ENCODE data around the gene SCN10A. TPM values are rescaled to one million over a fixed set of nuclear protein-coding genes. Genes with fewer than 3 reads are reported as not detected.
A peak's percentile ranks its signal among the peaks of the same experiment; 100 is the strongest.

The SCN10A gene
- total and polyA plus RNA-seq, 2 experiments from 2014 or later, result not detected

DNA sequence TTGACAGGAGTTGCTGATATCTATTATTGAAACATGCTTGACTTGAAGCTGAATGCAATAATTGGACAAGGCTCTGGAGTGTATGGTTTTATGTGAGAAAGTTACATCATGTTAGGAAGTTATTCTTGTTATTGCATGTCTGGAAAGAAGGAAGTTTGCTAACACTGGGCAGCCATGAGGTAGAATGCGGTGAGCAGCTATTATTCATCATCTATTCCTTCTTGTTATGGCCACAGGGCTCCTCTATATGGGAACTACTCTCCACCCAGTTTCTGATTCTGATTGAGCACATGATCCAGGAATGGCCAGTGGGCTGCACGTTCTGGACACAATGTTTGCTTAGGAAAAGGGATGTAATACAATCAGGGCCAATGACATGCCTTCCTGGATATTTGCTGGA, 128.7 kb downstream of the SCN10A start:
- Histone ChIP-seq H3K36me3 (ENCODE audit: low read depth) (no peaks in the 10 kb centered on the region), H3K9me2 (ENCODE audit: insufficient read depth) (no peaks in the 10 kb centered on the region), H3K4me2 (ENCODE audit: unreplicated experiment) (no peak overlapping the region), H4K20me1 (ENCODE audit: insufficient read depth) (no peaks in the 10 kb centered on the region), H3K27ac (no peak overlapping the region), H3K4me3 (no peak overlapping the region), H3K9ac (no peak overlapping the region), H2AFZ (no peak overlapping the region), H3K4me1 (ENCODE audit: insufficient read depth) (no peaks in the 10 kb centered on the region), H3K79me2 (ENCODE audit: insufficient read depth) (no peaks in the 10 kb centered on the region), H3K9me3 (ENCODE audit: low read depth) (no peaks in the 10 kb centered on the region), H3K27me3 (replicated peaks; ENCODE audit: insufficient read depth) (no peaks in the 10 kb centered on the region), H3F3A (ENCODE audit: insufficient read depth) (no peaks in the 10 kb centered on the region)
- WGBS, 2 experiments (ENCODE audit: low coverage in 1 of 2, low lambda C conversion rate in 2 of 2, missing lambda C conversion rate in 2 of 2), result 32 to 39% methylated on average over 2 of the region's 2 CpGs
- no peak for DNase-seq
- in situ Hi-C loops (cut with MboI), result no loop called here
- TF ChIP-seq EZH2phosphoT487 (IDR thresholded peaks at IDR 0.05; ENCODE audit: insufficient read depth, low read depth) (no peak), EZH2 (IDR thresholded peaks at IDR 0.05; ENCODE audit: insufficient read depth, poor library complexity, severe bottlenecking) (no peak)

DNA sequence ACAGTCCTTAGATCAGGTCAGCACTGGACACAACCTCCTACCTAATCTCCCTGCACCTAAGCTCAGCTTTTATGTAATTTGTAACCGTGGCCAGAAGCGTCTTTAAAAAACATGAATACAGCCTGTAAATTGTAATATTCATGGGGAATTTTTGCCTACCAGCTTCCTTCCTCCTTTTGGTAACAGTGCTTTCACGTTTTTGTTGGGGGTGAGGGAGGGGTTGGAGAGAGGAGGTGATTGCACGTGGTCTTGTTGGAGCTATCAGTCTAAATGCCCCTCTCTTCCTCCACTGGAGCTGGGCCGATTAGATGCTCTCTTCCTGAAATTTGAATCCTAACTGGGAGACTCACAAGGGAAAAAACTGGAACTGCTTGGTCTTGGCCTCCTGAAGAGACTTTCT, 131.5 kb downstream of the SCN10A start:
- no peak overlapping the region for H3K27ac ChIP-seq
- H3K4me2 ChIP-seq (ENCODE audit: unreplicated experiment), result no peak overlapping the region
- no peak overlapping the region for H3K4me3 ChIP-seq
- no peaks in the 10 kb centered on the region for H4K20me1 ChIP-seq (ENCODE audit: insufficient read depth)
- no peaks in the 10 kb centered on the region for H3F3A ChIP-seq (ENCODE audit: insufficient read depth)
- no peak for DNase-seq
- TF ChIP-seq EZH2 (IDR thresholded peaks at IDR 0.05; ENCODE audit: insufficient read depth, poor library complexity, severe bottlenecking), result no peak
- TF ChIP-seq EZH2phosphoT487 (IDR thresholded peaks at IDR 0.05; ENCODE audit: insufficient read depth, low read depth), result no peak
- H3K9me3 ChIP-seq (ENCODE audit: low read depth), result no peaks in the 10 kb centered on the region
- WGBS, 2 experiments (ENCODE audit: low coverage in 1 of 2, low lambda C conversion rate in 2 of 2, missing lambda C conversion rate in 2 of 2), result 26% methylated on average over 5 of the region's 5 CpGs
- H3K27me3 ChIP-seq (replicated peaks; ENCODE audit: insufficient read depth), result no peaks in the 10 kb centered on the region
- no peaks in the 10 kb centered on the region for H3K36me3 ChIP-seq (ENCODE audit: low read depth)
- in situ Hi-C loops (cut with MboI), result no loop called here
- no peaks in the 10 kb centered on the region for H3K4me1 ChIP-seq (ENCODE audit: insufficient read depth)
- H3K9ac ChIP-seq, result no peak overlapping the region
- H2AFZ ChIP-seq, result no peak overlapping the region
- H3K79me2 ChIP-seq (ENCODE audit: insufficient read depth), result no peaks in the 10 kb centered on the region
- H3K9me2 ChIP-seq (ENCODE audit: insufficient read depth), result no peaks in the 10 kb centered on the region

DNA sequence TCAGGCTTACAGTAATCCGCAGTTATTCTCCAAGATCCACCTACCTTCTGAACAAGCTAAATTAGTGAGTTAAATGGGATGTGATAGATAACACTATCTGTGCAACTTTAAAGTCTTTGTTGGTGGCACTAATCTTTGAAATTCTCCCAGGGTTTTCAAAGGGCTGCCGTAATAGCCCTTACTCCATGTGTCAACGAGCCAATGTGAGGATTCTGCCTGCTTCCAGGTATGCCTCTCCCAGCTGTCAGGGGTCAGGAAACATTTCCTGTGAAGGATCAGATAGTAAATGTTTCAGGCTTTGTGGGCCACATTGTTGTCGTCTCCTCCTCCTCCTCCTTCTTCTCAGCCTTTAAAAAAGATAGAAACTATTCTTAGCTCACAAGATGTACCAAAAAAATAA, 146.3 kb downstream of the SCN10A start:
- in situ Hi-C loops (cut with MboI), result no loop called here
- Histone ChIP-seq H3K9me3 (ENCODE audit: low read depth) (no peaks in the 10 kb centered on the region), H3K4me2 (ENCODE audit: unreplicated experiment) (no peak overlapping the region), H3K27me3 (replicated peaks; ENCODE audit: insufficient read depth) (peaks cover 16% of the 10 kb centered on the region; the same call in 1 of the 2 replicates), H3K4me1 (ENCODE audit: insufficient read depth) (no peaks in the 10 kb centered on the region), H3K27ac (no peak overlapping the region), H3K79me2 (ENCODE audit: insufficient read depth) (no peaks in the 10 kb centered on the region), H4K20me1 (ENCODE audit: insufficient read depth) (no peaks in the 10 kb centered on the region), H3K9ac (no peak overlapping the region), H3F3A (ENCODE audit: insufficient read depth) (no peaks in the 10 kb centered on the region), H3K9me2 (ENCODE audit: insufficient read depth) (no peaks in the 10 kb centered on the region), H3K4me3 (no peak overlapping the region), H3K36me3 (ENCODE audit: low read depth) (no peaks in the 10 kb centered on the region), H2AFZ (no peak overlapping the region)
- TF ChIP-seq EZH2phosphoT487 (IDR thresholded peaks at IDR 0.05; ENCODE audit: insufficient read depth, low read depth), result no peak
- no peak for TF ChIP-seq EZH2 (IDR thresholded peaks at IDR 0.05; ENCODE audit: insufficient read depth, poor library complexity, severe bottlenecking)
- no peak for DNase-seq
- WGBS, 2 experiments (ENCODE audit: low coverage in 1 of 2, low lambda C conversion rate in 2 of 2, missing lambda C conversion rate in 2 of 2), result 3 to 5% methylated on average over 4 of the region's 4 CpGs

DNA sequence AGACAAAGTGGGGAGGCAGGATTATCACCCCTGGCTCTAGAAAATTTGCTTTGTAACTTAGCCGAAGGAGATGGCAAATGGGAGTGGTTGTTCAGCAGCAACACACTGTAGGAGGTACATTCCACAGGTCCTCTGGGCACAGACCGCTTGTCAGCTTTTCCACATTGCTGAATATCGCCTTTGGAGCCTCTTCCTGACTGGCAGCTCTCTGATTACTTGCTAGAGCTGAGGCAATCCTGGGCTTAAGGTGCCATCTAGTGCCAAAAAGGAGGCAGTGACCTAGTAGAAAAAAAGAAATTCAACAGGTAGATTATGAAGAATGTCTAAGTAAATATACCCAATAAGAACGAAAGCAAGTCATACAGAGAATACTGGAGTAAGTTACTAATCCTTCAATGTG, 153.5 kb downstream of the SCN10A start:
- Histone ChIP-seq H3K27me3 (replicated peaks; ENCODE audit: insufficient read depth) (peaks cover 30% of the 10 kb centered on the region), H3K36me3 (ENCODE audit: low read depth) (no peaks in the 10 kb centered on the region), H3K9ac (no peak overlapping the region), H2AFZ (no peak overlapping the region), H3K4me2 (ENCODE audit: unreplicated experiment) (no peak overlapping the region), H3K9me2 (ENCODE audit: insufficient read depth) (no peaks in the 10 kb centered on the region), H3F3A (ENCODE audit: insufficient read depth) (no peaks in the 10 kb centered on the region), H4K20me1 (ENCODE audit: insufficient read depth) (no peaks in the 10 kb centered on the region), H3K4me1 (ENCODE audit: insufficient read depth) (no peaks in the 10 kb centered on the region), H3K4me3 (no peak overlapping the region), H3K79me2 (ENCODE audit: insufficient read depth) (no peaks in the 10 kb centered on the region), H3K9me3 (ENCODE audit: low read depth) (no peaks in the 10 kb centered on the region), H3K27ac (no peak overlapping the region)
- TF ChIP-seq EZH2 (IDR thresholded peaks at IDR 0.05; ENCODE audit: insufficient read depth, poor library complexity, severe bottlenecking) (no peak), EZH2phosphoT487 (IDR thresholded peaks at IDR 0.05; ENCODE audit: insufficient read depth, low read depth) (no peak)
- in situ Hi-C loops (cut with MboI), result no loop called here
- WGBS, 2 experiments (ENCODE audit: low coverage in 1 of 2, low lambda C conversion rate in 2 of 2, missing lambda C conversion rate in 2 of 2), result 26 to 34% methylated on average over 4 of the region's 4 CpGs
- peak; percentile 42 for DNase-seq

DNA sequence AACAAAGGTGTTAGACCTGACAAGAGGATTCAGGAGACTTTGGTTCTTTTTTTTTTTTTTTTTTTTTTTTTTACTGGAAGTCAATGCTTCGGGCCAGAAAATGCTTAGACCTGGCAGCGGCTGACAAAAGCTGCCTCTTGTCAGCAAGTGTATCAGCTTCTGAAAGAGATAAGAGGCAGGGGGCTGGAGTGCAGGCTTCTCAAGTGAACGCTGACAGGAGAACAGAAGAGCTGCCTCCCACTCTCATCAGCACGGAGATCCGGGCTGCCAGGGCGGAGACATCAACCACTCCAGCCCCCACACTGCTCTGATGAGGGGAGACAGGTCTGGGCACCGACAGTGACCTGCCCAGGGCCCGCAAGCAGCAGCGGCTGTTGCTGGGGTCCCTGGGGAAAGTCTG, 157.2 kb downstream of the SCN10A start:
- Histone ChIP-seq H3K4me3 (no peak overlapping the region), H3F3A (ENCODE audit: insufficient read depth) (no peaks in the 10 kb centered on the region), H2AFZ (no peak overlapping the region), H4K20me1 (ENCODE audit: insufficient read depth) (no peaks in the 10 kb centered on the region), H3K79me2 (ENCODE audit: insufficient read depth) (no peaks in the 10 kb centered on the region), H3K4me2 (ENCODE audit: unreplicated experiment) (no peak overlapping the region), H3K36me3 (ENCODE audit: low read depth) (no peaks in the 10 kb centered on the region), H3K27ac (no peak overlapping the region), H3K4me1 (ENCODE audit: insufficient read depth) (no peaks in the 10 kb centered on the region), H3K9me3 (ENCODE audit: low read depth) (no peaks in the 10 kb centered on the region), H3K27me3 (replicated peaks; ENCODE audit: insufficient read depth) (peaks cover 45% of the 10 kb centered on the region), H3K9me2 (ENCODE audit: insufficient read depth) (no peaks in the 10 kb centered on the region), H3K9ac (no peak overlapping the region)
- in situ Hi-C loops (cut with MboI), result loop anchor here (10.0 kb wide), 1 partner anchor 134 kb away; no protein-coding TSS in a partner anchor
- no peak for DNase-seq
- 12 to 15% methylated on average over 9 of the region's 9 CpGs for WGBS, 2 experiments (ENCODE audit: low coverage in 1 of 2, low lambda C conversion rate in 2 of 2, missing lambda C conversion rate in 2 of 2)
- TF ChIP-seq EZH2phosphoT487 (IDR thresholded peaks at IDR 0.05; ENCODE audit: insufficient read depth, low read depth) (no peak), EZH2 (IDR thresholded peaks at IDR 0.05; ENCODE audit: insufficient read depth, poor library complexity, severe bottlenecking) (no peak)
